Fibroblast of lung (primary cell): ENCODE data around the gene ZNF771. TPM values are rescaled to one million over a fixed set of nuclear protein-coding genes. Genes with fewer than 3 reads are reported as not detected.
"Not testable (repeated sequence)": the region's sequence is repeated elsewhere in the genome, so short reads cannot be mapped to it uniquely, and the experiment has no call there.

Experiments
- DNase-seq, 2 donors: peaks; one replicate each; pipeline versions ENCODE4 v3.0.0 to v3.0.0-alpha.2; 2010; ENCODE audit warnings: low read depth in 2 of 2
- H2AFZ ChIP-seq: 2 replicates; pipeline ENCODE4 v1.5.1; 2012; ENCODE audit warnings: low read length, control low read depth, inconsistent platforms
- H3K27ac ChIP-seq: 2 replicates; pipeline ENCODE4 v1.5.1; 2011; ENCODE audit warnings: low read length, control low read depth; ENCODE audit not compliant: insufficient read depth
- H3K27me3 ChIP-seq: 2 replicates; pipeline ENCODE4 v1.5.1; 2011; ENCODE audit warnings: mild to moderate bottlenecking, low read length; ENCODE audit not compliant: control insufficient read depth, insufficient read depth
- H3K36me3 ChIP-seq: 2 replicates; pipeline ENCODE4 v1.5.1; 2011; ENCODE audit warnings: low read length; ENCODE audit not compliant: control insufficient read depth, insufficient read depth
- H3K4me1 ChIP-seq: 2 replicates; pipeline ENCODE4 v1.5.1; 2011; ENCODE audit warnings: low read length; ENCODE audit not compliant: control insufficient read depth, insufficient read depth; ENCODE audit errors: extremely low read depth
- H3K4me2 ChIP-seq: 2 replicates; pipeline ENCODE4 v1.5.1; 2011; ENCODE audit warnings: low read length, control low read depth; ENCODE audit not compliant: insufficient read depth; ENCODE audit errors: extremely low read depth
- H3K4me3 ChIP-seq, 4 experiments: fragments of 200-600 bp in 1 of 4; sonication (generic) in 1 of 4; replicated peaks in 1 of 4; 2 replicates each; pipeline ENCODE4 v1.5.1; 2011 to 2016; ENCODE audit warnings: low read length in 4 of 4, low read depth in 3 of 4, mild to moderate bottlenecking in 3 of 4, control low read depth in 2 of 4, inconsistent platforms in 1 of 4, mixed read lengths in 1 of 4; ENCODE audit not compliant: insufficient read depth in 1 of 4; ENCODE audit errors: control extremely low read depth in 1 of 4
- H3K79me2 ChIP-seq: 2 replicates; pipeline ENCODE4 v1.5.1; 2012; ENCODE audit warnings: mild to moderate bottlenecking, low read length, inconsistent platforms; ENCODE audit not compliant: control insufficient read depth, insufficient read depth
- H3K9ac ChIP-seq: 2 replicates; pipeline ENCODE4 v1.5.1; 2011; ENCODE audit warnings: mild to moderate bottlenecking, low read length, control low read depth; ENCODE audit not compliant: insufficient read depth
- H3K9me3 ChIP-seq: 2 replicates; pipeline ENCODE4 v1.5.1; 2012; ENCODE audit warnings: low read depth, low read length; ENCODE audit not compliant: control insufficient read depth, insufficient read depth
- H4K20me1 ChIP-seq: 2 replicates; pipeline ENCODE4 v1.5.1; 2011; ENCODE audit warnings: low read length; ENCODE audit not compliant: control insufficient read depth, insufficient read depth; ENCODE audit errors: extremely low read depth
- CTCF ChIP-seq, 2 donors: IDR thresholded peaks in 1 of 2; conservative IDR thresholded peaks in 1 of 2; 1 replicate in 1 of 2; 2 replicates in 1 of 2; pipeline ENCODE4 v1.5.1; 2011 to 2012; ENCODE audit warnings: low read length in 2 of 2, control low read depth in 1 of 2, inconsistent platforms in 1 of 2, low read depth in 1 of 2, mild to moderate bottlenecking in 1 of 2
- EZH2 ChIP-seq: IDR thresholded peaks from 2 replicates; pipeline ENCODE4 v1.5.1; 2012; ENCODE audit warnings: low read length, control low read depth, mild to moderate bottlenecking; ENCODE audit errors: missing control alignments
- polyA plus RNA-seq, 2 donors: library from polyadenylated mRNA; depleted of rRNA in 1 of 2; stranded (reverse) in 1 of 2; unstranded in 1 of 2; fragments of >200 nt; gene quantifications; 2 replicates each; pipeline ENCODE4 v1.2.1, GENCODE V29; 2011 to 2012; ENCODE audit warnings: missing spikeins in 1 of 2
- total RNA-seq: library from RNA; depleted of rRNA; stranded (reverse); fragments of >200 nt; gene quantifications from 2 replicates; pipeline ENCODE4 v1.2.1, GENCODE V29; 2014

Gene ZNF771
- total and polyA plus RNA-seq, 2 donors (not counting 1 experiment from before 2014, with no cell fraction given), result 3.1 to 8.4 TPM

- Histone ChIP-seq H3K4me3 (no peak overlapping the region), H3K36me3 (peaks cover 5% of the 10 kb centered on the region), H3K9ac (no peak overlapping the region), H3K79me2 (peaks cover 11% of the 10 kb centered on the region), H3K4me1 (peaks cover 7% of the 10 kb centered on the region), H2AFZ (no peak overlapping the region), H4K20me1 (no peaks in the 10 kb centered on the region), H3K4me2 (no peak overlapping the region), H3K27me3 (no peaks in the 10 kb centered on the region), H3K9me3 (no peaks in the 10 kb centered on the region), H3K27ac (no peak overlapping the region)
- no peak for DNase-seq
- no peak for TF ChIP-seq EZH2
Observed at GRCh38 chr16:30447512-30448226, 40.3 kb downstream of the ZNF771 start.

- Histone ChIP-seq H3K4me2 (no peak overlapping the region), H3K4me1 (peaks cover 7% of the 10 kb centered on the region), H3K4me3 (no peak overlapping the region), H3K27ac (no peak overlapping the region), H3K27me3 (no peaks in the 10 kb centered on the region), H2AFZ (no peak overlapping the region), H3K9me3 (no peaks in the 10 kb centered on the region), H3K79me2 (peaks cover 11% of the 10 kb centered on the region), H4K20me1 (no peaks in the 10 kb centered on the region), H3K36me3 (peaks cover 5% of the 10 kb centered on the region), H3K9ac (no peak overlapping the region)
- no peak for TF ChIP-seq EZH2
- no peak for DNase-seq
Observed at GRCh38 chr16:30449116-30449435, 41.7 kb downstream of the ZNF771 start.

- H3K36me3 ChIP-seq, H3K4me1 ChIP-seq, H3K27me3 ChIP-seq, H2AFZ ChIP-seq, DNase-seq, H3K9me3 ChIP-seq, H3K27ac ChIP-seq, H3K4me3 ChIP-seq, H3K9ac ChIP-seq, H4K20me1 ChIP-seq, H3K4me2 ChIP-seq, H3K79me2 ChIP-seq: not testable (repeated sequence)
Observed at GRCh38 chr16:30452709-30453580, 45.5 kb downstream of the ZNF771 start.

GRCh38 chr16:30456302-30456701, 48.9 kb downstream of the ZNF771 start:
- Histone ChIP-seq H3K9me3 (no peaks in the 10 kb centered on the region), H3K4me1 (no peaks in the 10 kb centered on the region), H3K27ac (no peak overlapping the region), H3K4me3 (no peak overlapping the region), H2AFZ (no peak overlapping the region), H3K9ac (no peak overlapping the region), H3K27me3 (peaks cover 3% of the 10 kb centered on the region), H4K20me1 (no peaks in the 10 kb centered on the region), H3K79me2 (no peaks in the 10 kb centered on the region), H3K4me2 (no peak overlapping the region), H3K36me3 (no peaks in the 10 kb centered on the region)
- no peak for DNase-seq
- TF ChIP-seq EZH2, result no peak
- TF ChIP-seq CTCF (conservative IDR thresholded peaks at IDR 0.05 in 1 of 2, IDR thresholded peaks at IDR 0.05 in 1 of 2; ENCODE audit: low read depth in 1 of 2, low read length in 2 of 2), result no peak
